K562 (cell line): ENCODE results near the gene CRABP1.

ENCODE experiments used
- C11orf30 ChIP-seq: fragments of 450-650 bp; IDR thresholded peaks from 2 replicates; pipeline ENCODE4 v1.6.1; 2016; ENCODE audit warnings: low read depth, mild to moderate bottlenecking
- MAFK ChIP-seq: IDR thresholded peaks from 2 replicates; pipeline ENCODE4 v1.6.1; 2011; ENCODE audit warnings: low read length, improper control_type of control experiment
- POLR2A ChIP-seq: fragments of 450-650 bp; conservative IDR thresholded peaks from 2 replicates; pipeline ENCODE4 v1.6.1; 2016
- POLR2AphosphoS5 ChIP-seq: IDR thresholded peaks from 2 replicates; pipeline ENCODE4 v1.6.1; 2011; ENCODE audit warnings: mild to moderate bottlenecking, low read depth, low read length, moderate library complexity; ENCODE audit not compliant: control insufficient read depth, insufficient read depth
- RAD21 ChIP-seq, 2 experiments: fragments of 250-450 bp in 1 of 2; fragments of 450-650 bp in 1 of 2; sonication (Bioruptor Pico) in 1 of 2; formaldehyde crosslinking in 1 of 2; IDR thresholded peaks in 1 of 2; conservative IDR thresholded peaks in 1 of 2; 2 replicates each; pipeline versions ENCODE4 v1.4.0 to v1.8.0; 2020 to 2022; ENCODE audit warnings: mild to moderate bottlenecking in 2 of 2, moderate library complexity in 1 of 2
- ZC3H11A ChIP-seq: IDR thresholded peaks from 2 replicates; pipeline ENCODE4 v1.6.1; 2012; ENCODE audit warnings: low read depth, low read length, improper control_type of control experiment
- ZNF75A ChIP-seq: fragments of 450-650 bp; formaldehyde crosslinking; IDR thresholded peaks from 2 replicates; pipeline ENCODE4 v1.4.0; 2020; ENCODE audit warnings: mild to moderate bottlenecking

DNA sequence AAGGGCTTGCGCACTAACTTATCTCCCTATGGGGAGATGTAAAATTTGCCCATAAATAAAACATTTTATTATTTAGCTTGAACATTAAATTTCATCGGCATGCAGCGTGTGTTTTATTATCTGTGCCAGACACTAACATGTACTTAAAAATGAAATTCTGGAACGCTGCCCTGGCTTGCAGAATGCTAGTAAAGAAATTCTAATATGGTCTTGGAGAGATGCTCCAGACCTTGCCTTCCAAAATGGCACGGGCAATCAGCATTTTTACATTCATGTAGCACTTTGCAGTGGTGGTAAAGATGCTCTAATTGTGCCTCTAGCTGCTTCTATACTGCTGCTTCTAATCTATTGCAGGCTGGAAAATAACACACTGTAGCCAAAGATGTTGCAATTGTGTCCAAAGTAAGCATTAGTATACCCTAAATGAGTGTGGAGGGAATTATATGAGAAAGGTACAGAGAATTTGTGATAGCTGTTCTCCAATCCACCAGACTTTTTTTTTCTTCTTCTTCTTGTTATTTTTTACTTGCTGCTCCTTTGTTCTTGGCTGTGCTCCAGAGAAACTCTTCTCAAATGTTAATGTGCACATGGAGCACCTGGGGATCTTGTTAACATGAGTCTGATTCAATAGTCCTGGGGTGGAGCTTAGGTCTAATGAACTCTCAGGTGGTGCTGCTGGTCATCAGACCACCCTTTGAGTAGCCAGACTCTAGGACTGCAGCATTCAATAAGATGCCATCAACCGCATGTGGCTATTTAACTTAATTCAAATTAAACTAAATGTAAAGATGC lies 47.3 kb downstream of the CRABP1 start:
- TF ChIP-seq C11orf30 (no peak), ZNF75A (CRISPR knock-in tag) (no peak), POLR2AphosphoS5 (no peak), ZC3H11A (no peak), POLR2A (no peak), MAFK (no peak), RAD21 (CRISPR knock-in tag; conservative IDR thresholded peaks at IDR 0.05 in 1 of 2, IDR thresholded peaks at IDR 0.05 in 1 of 2) (no peak)
